GM19452 (cell line): ENCODE measurements around the gene LUC7L2.
"Not testable (repeated sequence)": the region's sequence is repeated elsewhere in the genome, so short reads cannot be mapped to it uniquely, and the experiment has no call there.

Experiments
- ATAC-seq: cut with Tn5 transposase; IDR thresholded peaks from one replicate; pipeline ENCODE4 v1.9.1; 2021; ENCODE audit not compliant: unreplicated experiment

Gene LUC7L2, protein sequence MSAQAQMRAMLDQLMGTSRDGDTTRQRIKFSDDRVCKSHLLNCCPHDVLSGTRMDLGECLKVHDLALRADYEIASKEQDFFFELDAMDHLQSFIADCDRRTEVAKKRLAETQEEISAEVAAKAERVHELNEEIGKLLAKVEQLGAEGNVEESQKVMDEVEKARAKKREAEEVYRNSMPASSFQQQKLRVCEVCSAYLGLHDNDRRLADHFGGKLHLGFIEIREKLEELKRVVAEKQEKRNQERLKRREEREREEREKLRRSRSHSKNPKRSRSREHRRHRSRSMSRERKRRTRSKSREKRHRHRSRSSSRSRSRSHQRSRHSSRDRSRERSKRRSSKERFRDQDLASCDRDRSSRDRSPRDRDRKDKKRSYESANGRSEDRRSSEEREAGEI

DNA sequence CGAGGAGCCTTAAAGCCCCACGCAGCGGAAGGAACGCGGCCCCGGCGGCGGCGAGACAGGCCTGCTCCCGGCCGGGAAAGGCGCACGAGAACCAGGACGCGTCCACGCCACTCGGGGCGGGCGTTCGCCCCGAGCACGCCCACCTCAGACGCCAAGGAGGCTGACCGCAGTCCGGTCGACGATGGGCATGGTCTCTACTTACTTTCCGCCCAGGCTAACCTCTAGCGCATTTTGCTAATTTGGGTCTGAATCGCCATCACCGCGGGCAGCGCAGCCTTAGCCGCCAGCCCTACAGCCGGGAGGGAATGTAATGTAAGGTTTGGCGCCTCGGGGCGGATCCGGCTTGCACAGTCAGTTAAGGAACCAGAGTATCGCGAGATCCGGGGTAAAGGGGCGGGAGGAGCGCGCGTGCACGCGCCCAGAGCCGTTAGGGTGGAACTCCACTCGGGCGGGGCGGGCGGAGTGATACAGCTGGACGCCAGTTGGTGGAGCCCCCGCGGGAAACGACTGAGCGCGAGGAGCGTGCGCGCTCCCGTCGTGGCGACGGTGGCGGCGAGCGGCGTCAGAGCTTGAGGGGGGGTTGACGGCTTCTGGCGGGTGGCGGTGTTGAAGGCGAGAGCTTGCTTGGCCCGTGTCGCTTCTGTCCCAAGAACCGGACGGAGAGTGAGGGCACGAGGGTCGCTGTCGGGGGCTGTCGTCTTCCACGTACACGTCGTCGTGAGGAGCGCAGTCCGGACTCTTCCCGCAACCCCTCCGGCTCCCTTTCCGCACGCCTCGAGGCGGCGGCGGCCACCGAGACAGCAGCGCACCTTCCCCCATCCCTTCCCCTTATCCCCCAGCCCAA, at the start of gene LUC7L2:
Gene LUC7L2, plus strand, starts transcription at position 529 of the 844 bp plus-strand sequence. CDS start 368 bp downstream, outside the sequence.
- ATAC-seq = peak; percentile 73

DNA sequence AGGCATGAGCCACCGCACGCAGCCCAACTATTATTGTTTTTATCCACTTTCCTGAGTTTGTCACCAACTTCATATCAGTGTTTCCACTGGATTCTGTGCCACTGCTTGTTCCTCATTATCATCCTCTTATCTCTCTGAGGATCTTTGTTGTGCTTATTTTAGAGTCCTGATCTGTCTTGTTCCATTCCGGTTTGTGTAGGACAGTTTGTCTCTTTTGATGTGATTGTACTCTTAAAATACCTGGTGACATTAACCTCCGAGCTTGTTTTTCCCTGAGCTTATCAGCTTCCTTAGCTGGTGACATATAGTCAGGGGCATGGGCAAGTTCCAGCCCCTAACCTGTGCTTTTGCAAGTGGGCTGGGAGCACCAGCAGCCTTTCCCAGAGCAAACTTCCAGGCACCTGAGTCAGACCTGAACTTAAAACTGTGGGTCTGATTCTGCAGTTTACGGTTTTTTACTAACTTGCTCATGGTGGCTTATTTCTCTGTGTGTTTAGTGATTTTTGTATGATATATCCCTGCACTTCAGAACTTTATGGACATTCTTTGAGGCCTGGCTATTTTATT, 41.7 kb upstream of the LUC7L2 start:
- ATAC-seq = no peak

DNA sequence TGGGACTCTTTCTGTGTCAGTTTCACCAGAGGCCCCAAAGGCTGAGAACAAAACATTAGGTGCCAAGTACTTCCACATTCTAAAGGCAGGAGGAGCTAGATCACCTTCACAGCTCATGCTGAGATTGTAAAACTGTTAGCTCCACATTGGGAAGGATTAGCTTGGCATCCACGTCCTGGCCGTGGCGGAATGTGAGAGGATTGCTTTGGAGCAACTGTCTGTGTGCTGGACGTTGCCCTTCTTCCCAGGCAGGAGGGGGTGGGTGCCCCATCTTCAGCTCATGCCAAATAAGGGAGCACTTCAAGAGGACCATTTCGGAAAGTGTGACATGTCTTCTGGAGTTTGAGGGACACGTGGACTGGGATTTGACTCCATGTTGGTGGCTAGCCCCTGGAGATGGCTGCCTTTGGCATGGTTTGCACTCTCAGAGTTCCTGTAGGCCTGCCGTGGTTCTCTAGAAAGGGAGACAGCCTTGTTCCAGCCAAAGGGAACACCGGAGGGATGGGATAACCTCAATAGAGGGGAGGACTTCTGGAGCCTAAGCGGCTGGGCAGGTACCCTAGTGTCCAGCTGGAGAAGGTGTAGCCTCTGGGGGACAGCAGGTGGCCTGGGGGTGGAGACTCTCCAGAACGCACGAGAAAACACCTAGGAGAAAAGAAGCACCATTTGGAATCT, 38.5 kb upstream of the LUC7L2 start:
- no peak for ATAC-seq

DNA sequence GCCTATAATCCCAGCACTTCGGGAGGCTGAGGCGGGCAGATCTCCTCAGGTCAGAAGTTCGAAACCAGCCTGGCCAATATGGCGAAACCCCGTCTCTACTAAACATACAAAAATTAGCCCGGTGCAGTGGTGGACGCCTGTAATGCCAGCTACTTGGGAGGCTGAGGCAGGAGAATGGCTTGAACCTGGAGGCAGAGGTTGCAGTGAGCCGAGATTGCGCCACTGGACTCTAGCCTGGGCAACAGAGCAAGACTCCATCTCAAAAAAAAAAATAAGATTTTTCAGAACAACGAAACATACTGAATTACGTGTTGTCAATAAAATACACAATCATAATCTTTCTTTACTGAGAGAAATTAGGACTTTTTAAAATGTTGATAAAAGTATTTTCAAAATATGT, 35.0 kb upstream of the LUC7L2 start:
- ATAC-seq = not testable (repeated sequence)

DNA sequence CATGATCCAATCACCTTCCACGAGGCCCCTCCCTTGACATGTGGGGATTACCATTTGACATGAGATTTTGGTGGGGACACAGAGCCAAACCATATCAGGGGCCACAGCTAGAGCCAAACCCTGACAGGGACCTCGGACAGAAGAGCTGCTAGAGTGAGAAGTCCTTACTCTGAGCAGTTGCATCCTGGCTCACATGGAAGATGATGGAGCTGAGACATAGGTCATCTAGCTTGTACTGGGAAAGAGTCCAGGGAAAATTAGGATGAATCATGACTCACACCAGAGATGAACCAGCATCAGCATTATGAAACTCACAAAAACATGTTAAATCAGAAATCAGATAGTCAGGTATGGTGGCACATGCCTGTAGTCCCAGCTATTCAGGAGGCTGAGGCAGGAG, 31.3 kb upstream of the LUC7L2 start:
- no peak for ATAC-seq

DNA sequence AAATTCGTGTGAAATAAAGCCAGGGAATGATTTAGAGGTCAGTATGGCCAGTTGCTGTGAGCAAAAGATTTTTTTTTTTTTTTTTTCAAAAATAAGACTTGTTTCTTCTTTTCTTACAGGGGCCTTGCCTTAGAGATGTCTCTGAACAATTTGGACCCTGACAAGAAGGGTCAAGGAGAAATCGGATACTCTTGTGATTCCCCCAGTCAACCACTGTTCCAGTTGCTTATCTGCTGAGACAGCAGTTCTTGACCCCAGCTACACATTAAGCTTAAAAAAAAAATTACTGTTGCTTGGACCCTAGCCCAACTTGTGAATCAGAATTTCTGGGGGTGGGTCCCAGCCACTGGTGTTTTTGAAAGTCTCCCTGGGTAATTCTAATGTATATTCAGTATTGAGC, 30.6 kb upstream of the LUC7L2 start:
- no peak for ATAC-seq

DNA sequence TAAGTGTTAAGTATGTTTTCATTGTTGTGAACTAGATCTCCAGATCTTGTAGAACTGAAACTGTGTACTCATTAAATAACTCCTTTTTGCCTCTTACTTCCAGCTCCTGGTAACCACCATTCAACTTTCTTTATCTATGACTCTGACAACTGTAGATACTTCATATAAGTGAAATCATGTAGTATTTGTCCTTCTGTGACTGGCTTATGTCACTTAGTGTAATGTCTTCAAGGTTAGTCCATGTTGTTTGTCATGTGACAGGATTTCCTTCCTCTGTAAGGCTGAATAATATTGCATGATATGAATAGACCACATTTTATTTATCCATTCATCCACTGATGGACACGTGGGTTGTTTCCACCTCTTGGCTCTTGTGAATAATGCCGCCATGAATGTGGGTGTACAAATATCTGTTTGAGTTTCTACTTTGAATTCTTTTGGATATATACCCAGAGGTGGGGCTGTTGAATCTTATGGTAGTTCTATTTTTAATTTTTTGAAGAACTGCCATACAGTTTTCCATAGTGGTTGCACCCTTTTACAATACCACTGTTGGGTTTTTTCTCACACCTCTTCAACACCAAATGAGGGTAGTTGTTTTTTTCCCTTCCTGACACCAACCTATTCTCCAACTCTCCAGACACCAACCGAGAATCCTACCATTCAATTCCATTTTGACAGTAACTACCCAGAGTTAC, 29.2 kb upstream of the LUC7L2 start:
- no peak for ATAC-seq

DNA sequence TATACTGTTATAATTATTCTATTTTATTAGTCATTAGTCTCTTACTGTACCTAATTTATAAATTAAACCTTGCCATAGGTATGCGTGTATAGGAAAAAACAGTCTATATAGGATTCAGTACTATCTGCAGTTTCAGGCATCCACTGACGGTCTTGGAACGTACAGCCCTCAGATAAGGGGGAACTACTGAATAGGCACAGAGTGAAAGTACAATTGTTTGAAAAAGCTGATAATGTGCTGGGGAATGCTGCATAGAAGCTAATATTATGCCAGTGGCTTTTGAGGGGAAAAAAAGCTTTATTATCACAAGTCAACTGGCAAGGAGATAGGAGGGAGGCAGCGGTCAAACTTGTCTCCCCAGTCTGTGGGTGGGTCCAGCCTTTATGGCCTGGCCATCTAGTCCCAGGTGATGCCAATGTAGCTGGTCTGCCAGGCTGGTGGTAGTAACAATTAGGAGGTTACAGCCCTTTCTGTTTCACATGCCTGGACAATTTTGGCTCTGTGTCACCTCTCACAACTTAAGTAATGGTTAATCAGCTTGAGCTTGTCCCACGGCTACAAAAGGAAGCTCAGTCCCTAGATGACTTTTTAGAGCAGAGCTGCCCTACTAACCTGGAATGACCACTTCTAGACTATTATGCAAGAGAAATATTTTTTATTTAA, 26.9 kb upstream of the LUC7L2 start:
- ATAC-seq = no peak

DNA sequence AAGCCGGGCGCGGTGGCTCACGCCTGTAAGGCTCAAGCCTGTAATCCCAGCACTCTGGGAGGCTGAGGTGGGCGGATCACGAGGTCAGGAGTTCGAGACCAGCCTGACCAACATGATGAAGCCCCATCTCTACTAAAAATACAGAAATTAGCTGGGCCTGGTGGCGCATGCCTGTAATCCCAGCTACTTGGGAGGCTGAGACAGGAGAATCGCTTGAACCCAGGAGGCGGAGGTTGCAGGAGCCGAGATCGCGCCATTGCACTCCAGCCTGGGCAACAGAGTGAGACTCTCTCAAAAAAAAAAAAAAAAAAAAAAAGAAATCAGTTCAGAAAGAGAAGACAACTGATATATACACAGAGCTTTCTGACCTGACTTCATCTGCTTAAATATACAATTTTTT, 26.3 kb upstream of the LUC7L2 start:
- ATAC-seq = not testable (repeated sequence)

DNA sequence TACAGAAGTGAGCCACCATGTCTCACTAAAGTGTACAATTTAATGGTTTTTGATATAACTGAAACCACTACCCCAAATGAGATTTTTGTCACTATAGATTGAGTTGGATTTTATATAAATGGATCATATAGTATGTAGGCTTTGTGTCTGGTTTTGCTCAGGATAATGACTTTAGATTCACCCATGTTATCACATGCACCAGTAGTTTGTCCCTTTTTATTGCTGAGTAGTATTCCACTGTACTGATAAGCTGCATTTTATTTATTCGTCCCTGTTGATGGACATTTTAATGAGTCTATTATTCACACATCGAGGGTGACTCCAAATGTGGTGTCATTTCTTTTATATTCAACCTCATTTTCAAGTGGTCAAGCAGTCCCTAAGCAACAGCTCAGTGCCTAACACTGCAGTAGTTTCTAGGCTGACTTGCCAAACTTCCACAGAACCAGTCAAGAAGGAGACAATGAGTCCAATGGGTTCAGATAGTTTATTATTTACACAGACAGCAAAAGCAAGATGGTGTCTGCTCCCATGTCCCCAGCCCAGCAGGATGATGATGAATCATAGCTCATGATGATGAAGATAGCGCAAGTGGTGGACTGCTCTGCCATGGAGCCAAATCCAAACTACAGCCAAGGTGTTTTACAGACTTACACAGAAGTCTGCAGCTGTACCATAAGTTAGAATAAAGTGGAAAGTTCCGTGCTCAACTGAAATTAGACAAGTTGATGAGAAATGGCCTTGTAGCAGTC, 25.1 kb upstream of the LUC7L2 start:
- ATAC-seq = no peak

DNA sequence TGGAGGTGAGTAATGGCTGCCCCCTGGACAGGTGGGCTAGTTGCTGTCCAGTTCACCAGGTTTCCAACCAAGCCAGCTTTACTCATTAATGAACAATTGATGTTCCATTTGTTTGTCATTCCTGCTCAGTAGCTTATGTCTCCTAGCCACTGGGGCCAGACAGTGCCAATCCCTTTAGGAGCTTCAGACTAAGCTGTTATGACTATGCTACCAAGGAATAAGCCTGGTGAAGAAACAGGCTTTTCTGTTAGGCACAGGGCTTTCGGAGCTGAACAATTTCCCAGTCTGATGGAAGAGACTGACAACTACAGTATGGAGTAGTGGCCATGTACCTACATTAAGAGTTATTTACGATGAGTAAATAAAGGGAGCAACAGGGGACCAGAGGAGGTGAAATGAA, 20.7 kb upstream of the LUC7L2 start:
- no peak for ATAC-seq

DNA sequence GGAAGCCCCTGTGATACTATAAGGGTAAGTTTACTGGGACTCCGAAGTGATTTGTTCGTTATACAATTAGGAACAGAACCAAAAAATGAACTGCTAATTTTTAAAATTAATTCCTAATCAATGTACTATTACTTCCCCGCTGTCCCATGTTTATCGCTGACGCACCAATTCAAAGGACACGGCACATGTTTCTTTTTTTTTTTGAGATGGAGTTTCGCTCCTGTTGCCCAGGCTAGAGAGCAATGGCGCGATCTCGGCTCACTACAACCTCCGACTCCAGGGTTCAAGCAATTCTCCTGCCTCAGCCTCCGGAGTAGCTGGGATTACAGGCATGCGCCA, 20.0 kb upstream of the LUC7L2 start:
- no peak for ATAC-seq

DNA sequence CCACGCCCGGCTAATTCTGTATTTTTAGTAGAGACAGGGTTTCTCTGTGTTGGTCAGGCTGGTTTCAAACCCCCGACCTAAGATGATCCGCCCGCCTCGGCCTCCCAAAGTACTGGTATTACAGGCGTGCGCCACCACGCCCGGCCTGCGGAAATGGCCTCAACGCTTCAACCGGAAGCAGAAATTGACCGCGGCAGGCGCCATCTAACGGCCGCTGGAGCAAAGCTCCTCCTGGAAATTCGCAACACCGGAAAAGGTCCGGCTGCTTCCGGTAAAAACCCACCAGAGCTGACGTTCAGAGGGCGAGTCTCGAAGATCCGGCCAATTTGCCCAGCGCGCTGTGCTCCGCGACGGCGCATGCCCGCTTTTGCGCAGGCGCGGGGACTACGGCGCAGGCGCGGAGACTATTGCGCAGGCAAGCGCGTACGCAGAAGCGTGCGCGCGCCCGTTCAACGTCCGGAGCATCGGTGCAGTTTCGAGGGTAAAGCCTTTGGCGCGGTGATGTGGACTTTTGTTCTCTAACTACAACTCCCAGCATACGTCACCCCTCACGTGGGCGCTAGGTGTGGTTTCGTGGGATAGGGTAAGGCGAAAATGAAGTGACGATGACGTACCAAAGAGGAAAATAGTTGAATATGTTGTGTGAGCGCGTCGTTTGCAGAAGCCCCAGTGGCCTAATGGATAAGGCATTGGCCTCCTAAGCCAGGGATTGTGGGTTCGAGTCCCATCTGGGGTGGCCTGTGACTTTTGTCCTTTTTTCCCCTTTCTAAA, 19.5 kb upstream of the LUC7L2 start:
- ATAC-seq = peak; percentile 84

DNA sequence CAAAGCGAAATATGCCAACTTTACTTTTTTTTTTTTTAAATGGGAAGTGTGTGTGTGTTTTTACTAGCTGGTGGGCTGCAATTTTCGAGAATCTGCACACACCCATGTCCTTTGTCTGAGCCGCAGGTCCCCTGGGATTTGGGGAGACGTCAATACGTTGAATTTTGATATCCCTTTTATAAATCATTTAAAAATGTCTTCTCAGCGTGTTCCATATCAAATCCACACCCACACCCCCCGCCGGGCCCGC, 19.0 kb upstream of the LUC7L2 start:
- ATAC-seq = no peak

DNA sequence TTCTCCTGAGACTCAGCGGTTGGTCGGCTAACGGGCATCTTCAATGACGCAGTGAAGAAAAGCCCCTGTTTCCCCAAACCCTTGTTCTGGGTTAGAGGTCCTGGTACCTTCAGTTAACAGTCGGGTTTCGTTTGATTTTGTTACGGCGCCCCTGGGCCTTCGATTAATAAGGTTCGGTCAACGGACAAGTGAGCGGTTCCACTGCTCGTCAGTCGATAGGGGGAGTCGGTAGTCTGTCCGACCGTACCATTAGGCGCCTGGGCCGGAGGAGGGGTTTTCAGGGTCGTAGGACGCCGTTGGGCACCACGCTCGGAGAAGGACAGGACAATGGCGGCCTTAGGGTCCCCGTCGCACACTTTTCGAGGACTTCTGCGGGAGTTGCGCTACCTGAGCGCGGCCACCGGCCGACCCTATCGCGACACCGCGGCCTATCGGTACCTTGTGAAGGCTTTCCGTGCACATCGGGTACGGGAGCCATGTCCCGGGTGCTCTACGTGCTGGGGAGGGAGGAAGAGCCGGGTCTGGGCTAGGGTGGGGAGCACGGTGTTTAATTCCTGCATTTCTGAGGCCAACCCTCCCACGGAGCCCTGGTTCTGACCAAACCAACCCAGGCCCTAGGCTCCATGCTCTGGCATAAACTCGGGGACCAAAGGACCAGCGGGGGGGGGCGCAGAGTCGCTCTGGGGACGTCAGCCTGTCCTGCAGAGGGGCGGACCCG, 18.5 kb upstream of the LUC7L2 start, which contains the start of gene FMC1:
Gene FMC1, plus strand, starts transcription at position 280 of the 718 bp plus-strand sequence. Its CDS starts 48 bp downstream, at position 328.
- ATAC-seq = peak; percentile 47

DNA sequence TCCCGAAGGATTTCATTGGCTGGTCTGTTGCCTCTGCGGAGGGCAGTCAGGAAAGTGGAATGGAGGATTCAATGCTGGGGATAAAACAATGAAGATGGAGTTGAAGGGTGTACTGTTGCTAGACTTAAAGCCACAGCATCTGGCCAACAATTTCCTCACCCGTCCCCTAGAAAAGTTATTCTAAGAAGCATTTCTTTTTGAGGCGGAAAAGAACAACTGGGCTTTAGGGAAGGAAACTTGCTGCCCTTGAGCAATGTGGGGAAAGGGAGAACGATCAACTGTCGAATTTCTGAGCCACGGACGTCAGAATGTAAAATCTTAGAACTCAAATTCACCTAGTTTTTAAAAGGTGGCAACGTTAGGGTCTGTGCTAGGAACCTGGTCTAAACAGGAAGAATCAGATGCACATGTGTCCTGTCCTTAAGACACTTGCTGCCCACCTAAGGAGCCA, 17.9 kb upstream of the LUC7L2 start:
- no peak for ATAC-seq

DNA sequence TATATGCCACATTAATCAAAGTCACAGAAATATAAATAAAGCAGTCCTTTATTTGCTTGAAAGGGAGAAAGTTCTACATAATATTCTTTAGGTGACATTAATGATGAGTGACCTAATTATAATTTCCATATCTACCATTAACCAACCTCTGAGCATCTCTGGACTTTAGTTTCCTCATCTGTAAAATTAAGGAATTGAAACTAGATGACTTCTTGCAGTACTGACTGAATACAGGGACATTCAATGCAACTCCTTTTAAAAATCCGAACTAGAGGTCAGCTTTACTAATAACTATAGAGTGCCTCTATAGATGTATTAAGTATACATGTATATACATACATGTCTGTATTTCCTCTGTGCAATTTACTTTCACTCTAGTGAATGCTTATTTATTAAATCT, 14.7 kb upstream of the LUC7L2 start:
- no peak for ATAC-seq

DNA sequence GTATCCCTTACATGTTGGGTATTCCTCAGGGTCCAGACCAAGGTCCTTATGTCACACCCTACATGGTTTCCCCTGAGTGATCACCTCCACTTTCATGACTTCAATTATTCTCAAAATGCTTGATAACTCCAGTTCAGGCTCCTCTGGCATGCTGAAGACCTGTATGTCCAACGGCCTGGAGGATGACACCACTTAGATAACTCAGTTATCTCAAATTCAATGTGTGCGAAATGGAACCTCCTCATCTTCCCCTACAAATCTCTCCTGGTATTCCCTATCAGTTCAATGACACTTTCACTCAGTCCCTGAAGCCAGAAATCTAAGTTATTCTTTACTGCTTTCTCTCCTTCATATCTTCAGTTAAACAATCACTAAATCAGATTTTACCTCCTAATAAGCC, 8.7 kb upstream of the LUC7L2 start:
- ATAC-seq = no peak
